Body of pancreas (tissue), 4 donors: ENCODE results near the gene ACE. TPM values are rescaled to one million over a fixed set of nuclear protein-coding genes. Genes with fewer than 3 reads are reported as not detected.

Source experiments
- ATAC-seq: fragments of 150-250 bp; one replicate; pipeline ENCODE4 v1.9.1; 2016
- DNase-seq, 4 donors: peaks; one replicate each; pipeline ENCODE4 v3.0.0-alpha.2; 2019
- H3K27ac ChIP-seq, 4 donors: fragments of 200-600 bp; sonication (generic); 1 replicate in 3 of 4; 2 replicates in 1 of 4; pipeline versions ENCODE4 v1.5.1 to v1.6.1; 2016 to 2019; ENCODE audit warnings: mild to moderate bottlenecking in 1 of 4, mixed read lengths in 1 of 4, moderate library complexity in 1 of 4
- H3K27me3 ChIP-seq, 2 donors: fragments of 200-600 bp; sonication (generic); one replicate each; pipeline ENCODE4 v1.6.0; 2016; ENCODE audit warnings: mild to moderate bottlenecking in 1 of 2
- H3K36me3 ChIP-seq, 2 donors: fragments of 200-600 bp; sonication (generic); replicated peaks in 1 of 2; 2 replicates each; pipeline ENCODE4 v1.5.1; 2016; ENCODE audit warnings: low read depth in 2 of 2; ENCODE audit not compliant: insufficient read depth in 1 of 2
- H3K4me1 ChIP-seq: fragments of 200-600 bp; sonication (generic); one replicate; pipeline ENCODE4 v1.6.0; 2016
- H3K4me3 ChIP-seq, 2 donors: fragments of 200-600 bp; sonication (generic); 1 replicate in 1 of 2; 2 replicates in 1 of 2; pipeline ENCODE4 v1.5.1; 2016 to 2019
- H3K9me3 ChIP-seq, 3 donors: fragments of 200-600 bp; sonication (generic); 1 replicate in 2 of 3; 2 replicates in 1 of 3; pipeline ENCODE4 v1.5.1; 2016
- CTCF ChIP-seq, 7 experiments: fragments of 450-650 bp in 4 of 7; fragments of 200-600 bp in 3 of 7; sonication (generic) in 3 of 7; IDR thresholded peaks; one replicate each; pipeline ENCODE4 v1.5.1; 2016 to 2019; ENCODE audit warnings: antibody characterized with exemption in 7 of 7
- POLR2A ChIP-seq, 3 donors: fragments of 450-650 bp; IDR thresholded peaks; one replicate each; pipeline ENCODE4 v1.6.1; 2016; ENCODE audit warnings: antibody characterized with exemption in 3 of 3, mild to moderate bottlenecking in 2 of 3
- WGBS, 2 donors: methylation state at CpG; one replicate each; pipeline ENCODE4 v1.1.5; 2017; 5-methylcytosine and 5-hydroxymethylcytosine counted together
- intact Hi-C: fragments of 100-400 bp; cut with DNase I; formaldehyde crosslinking; loops from one replicate; pipeline ENCODE4 v1.15.1; 2023
- total RNA-seq, 2 donors: library from RNA; depleted of rRNA; stranded (reverse); fragments of >200 nt; gene quantifications; one replicate each; pipeline ENCODE4 v1.1.0, GENCODE V29; 2016

The ACE gene
- total RNA-seq, 2 donors from 2014 or later: 5.3 to 6.2 TPM

DNA sequence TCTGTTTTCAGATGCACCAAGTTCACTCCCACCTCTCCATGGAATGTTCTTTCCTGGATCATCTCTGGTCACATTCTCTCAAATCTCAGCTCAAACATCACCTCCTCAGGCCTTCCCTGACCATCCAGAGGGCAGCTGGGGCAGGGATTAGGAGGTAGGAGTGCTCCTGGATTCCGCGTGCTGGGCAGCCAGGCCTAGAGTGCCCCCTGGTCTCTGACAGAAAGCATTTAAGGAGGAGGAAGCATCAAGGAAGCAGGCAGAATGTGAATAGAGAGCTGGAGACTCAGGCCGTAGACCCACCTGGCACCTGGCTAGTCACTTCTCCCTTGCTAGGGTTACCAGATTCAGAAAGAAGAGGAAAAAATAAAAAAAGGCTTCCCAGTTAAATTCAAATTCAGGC lies 28.2 kb upstream of the ACE start:
- intact Hi-C loops: loop anchor here (10.0 kb wide), 1 partner anchor 96 kb away; no protein-coding TSS in a partner anchor
- Histone ChIP-seq H3K4me1 (peaks cover 33% of the 10 kb centered on the region), H3K9me3 (no peaks in the 10 kb centered on the region), H3K36me3 (no peaks in the 10 kb centered on the region), H3K27ac (no peak overlapping the region), H3K27me3 (no peaks in the 10 kb centered on the region), H3K4me3 (no peak overlapping the region)
- TF ChIP-seq CTCF (IDR thresholded peaks at IDR 0.05): no peak
- TF ChIP-seq POLR2A (IDR thresholded peaks at IDR 0.05): no peak
- no peak for DNase-seq
- WGBS, 2 donors: 81 to 100% methylated on average over 1 to 3 of the region's 3 CpGs
- no peak for ATAC-seq

GRCh38 chr17:63450551-63450950 lies 26.3 kb upstream of the ACE start:
- TF ChIP-seq POLR2A (IDR thresholded peaks at IDR 0.05) (no peak), CTCF (IDR thresholded peaks at IDR 0.05) (no peak)
- Histone ChIP-seq H3K36me3 (no peaks in the 10 kb centered on the region), H3K9me3 (no peaks in the 10 kb centered on the region), H3K4me3 (no peak overlapping the region), H3K27ac (no peak overlapping the region), H3K27me3 (no peaks in the 10 kb centered on the region), H3K4me1 (peaks cover 20% of the 10 kb centered on the region)
- ATAC-seq (no peak), DNase-seq (no peak)
- WGBS, 2 donors: 36 to 52% methylated on average over 8 to 11 of the region's 11 CpGs
- intact Hi-C loops: no loop called here

- DNase-seq (no peak), ATAC-seq (no peak)
- no peak for TF ChIP-seq CTCF (IDR thresholded peaks at IDR 0.05)
- no peak for TF ChIP-seq POLR2A (IDR thresholded peaks at IDR 0.05)
- Histone ChIP-seq H3K36me3 (no peaks in the 10 kb centered on the region), H3K9me3 (no peaks in the 10 kb centered on the region), H3K27ac (no peak overlapping the region), H3K4me3 (no peak overlapping the region), H3K27me3 (no peaks in the 10 kb centered on the region), H3K4me1 (peaks cover 20% of the 10 kb centered on the region)
- intact Hi-C loops: no loop called here
- WGBS, 2 donors: 95% methylated on average over 11 of the region's 11 CpGs; no CpG with 5 or more reads in 1 of the 2 donors
Measured at GRCh38 chr17:63451150-63451549, 25.7 kb upstream of the ACE start.

- 64 to 66% methylated on average over 11 to 15 of the region's 15 CpGs for WGBS, 2 donors
- H3K4me3 ChIP-seq: no peak overlapping the region
- DNase-seq (no peak), ATAC-seq (peak; percentile 18)
- H3K9me3 ChIP-seq: no peaks in the 10 kb centered on the region
- no peak for TF ChIP-seq CTCF (IDR thresholded peaks at IDR 0.05)
- TF ChIP-seq POLR2A (IDR thresholded peaks at IDR 0.05): no peak
- H3K36me3 ChIP-seq: no peaks in the 10 kb centered on the region
- peaks cover 8% of the 10 kb centered on the region for H3K4me1 ChIP-seq
- intact Hi-C loops: no loop called here
- no peaks in the 10 kb centered on the region for H3K27me3 ChIP-seq
- H3K27ac ChIP-seq: no peak overlapping the region
Measured at GRCh38 chr17:63452046-63452961, 24.6 kb upstream of the ACE start.
